WTC11 (cell line): ENCODE measurements around the gene SEC11A. TPM values are rescaled to one million over a fixed set of nuclear protein-coding genes. Genes with fewer than 3 reads are reported as not detected.

Experiments
- ATAC-seq: fragments of 200-7000 bp; cut with Tn5 transposase; 2 replicates; pipeline ENCODE4 v1.10.0; 2021; ENCODE audit warnings: mild to moderate bottlenecking, moderate library complexity
- CTCF ChIA-PET: fragments of 300-600 bp; sonication (Branson Sonifier 250); formaldehyde crosslinking; loops from one replicate; lab custom pipeline; 2021; ENCODE audit warnings: antibody characterized with exemption; lab: Charles Lee
- POLR2A ChIA-PET: fragments of 350-600 bp; sonication (Branson Sonifier 250); formaldehyde crosslinking; loops from one replicate; lab custom pipeline; 2021; ENCODE audit warnings: antibody characterized with exemption; lab: Charles Lee
- DNase-seq: peaks from one replicate; pipeline ENCODE4 v3.0.0; 2021; ENCODE audit warnings: low spot score
- H3K27ac Mint-ChIP-seq: 2 replicates; pipeline ENCODE4 v1.8.0; 2021; ENCODE audit warnings: mixed read lengths
- H3K27me3 Mint-ChIP-seq: 2 replicates; pipeline ENCODE4 v1.8.0; 2021; ENCODE audit warnings: low read depth, mild to moderate bottlenecking, moderate library complexity, mixed read lengths
- H3K36me3 Mint-ChIP-seq: 2 replicates; pipeline ENCODE4 v1.8.0; 2021; ENCODE audit warnings: mixed read lengths
- H3K4me1 Mint-ChIP-seq: 2 replicates; pipeline ENCODE4 v1.8.0; 2022; ENCODE audit warnings: mixed read lengths
- H3K4me3 Mint-ChIP-seq: 2 replicates; pipeline ENCODE4 v1.8.0; 2021; ENCODE audit warnings: mild to moderate bottlenecking, moderate library complexity, mixed read lengths
- H3K9me3 Mint-ChIP-seq: 2 replicates; pipeline ENCODE4 v1.8.0; 2021; ENCODE audit warnings: mixed read lengths
- ATF1 ChIP-seq: sonication (generic); formaldehyde crosslinking; IDR thresholded peaks from 2 replicates; pipeline ENCODE4 v1.8.1; 2023; ENCODE audit warnings: mild to moderate bottlenecking, moderate library complexity, missing genetic modification reagents
- ATF3 ChIP-seq: sonication (generic); formaldehyde crosslinking; conservative IDR thresholded peaks from 2 replicates; pipeline ENCODE4 v1.8.1; 2022; ENCODE audit warnings: mild to moderate bottlenecking, missing genetic modification reagents
- CDX4 ChIP-seq: fragments of 250-450 bp; sonication (Bioruptor Pico); IDR thresholded peaks from 2 replicates; pipeline ENCODE4 v1.9.0; 2021; ENCODE audit warnings: moderate library complexity, mild to moderate bottlenecking, inconsistent platforms, borderline replicate concordance
- CTCF ChIP-seq: fragments of 200-600 bp; IDR thresholded peaks from 2 replicates; pipeline ENCODE4 v1.8.0; 2022; ENCODE audit warnings: antibody characterized with exemption
- E2F1 ChIP-seq: sonication (generic); formaldehyde crosslinking; IDR thresholded peaks from 2 replicates; pipeline ENCODE4 v1.8.0; 2022; ENCODE audit warnings: mild to moderate bottlenecking, missing genetic modification reagents
- E2F4 ChIP-seq: sonication (generic); formaldehyde crosslinking; IDR thresholded peaks from 2 replicates; pipeline ENCODE4 v1.8.1; 2022; ENCODE audit warnings: low read depth, mild to moderate bottlenecking, moderate library complexity, missing genetic modification reagents, borderline replicate concordance
- ETV6 ChIP-seq: sonication (generic); formaldehyde crosslinking; IDR thresholded peaks from 2 replicates; pipeline ENCODE4 v1.8.1; 2022; ENCODE audit warnings: mild to moderate bottlenecking, missing genetic modification reagents
- GABPB1 ChIP-seq: sonication (generic); formaldehyde crosslinking; IDR thresholded peaks from 2 replicates; pipeline ENCODE4 v1.8.1; 2023; ENCODE audit warnings: mild to moderate bottlenecking, missing genetic modification reagents
- GTF2I ChIP-seq: fragments of 250-450 bp; sonication (Bioruptor Pico); conservative IDR thresholded peaks from 2 replicates; pipeline ENCODE4 v1.4.0; 2021; ENCODE audit warnings: mild to moderate bottlenecking
- HMGXB4 ChIP-seq: sonication (generic); formaldehyde crosslinking; IDR thresholded peaks from 2 replicates; pipeline ENCODE4 v1.8.1; 2023; ENCODE audit warnings: mild to moderate bottlenecking, moderate library complexity, missing genetic modification reagents
- NFE2L1 ChIP-seq: sonication (generic); formaldehyde crosslinking; IDR thresholded peaks from 2 replicates; pipeline ENCODE4 v1.8.1; 2023; ENCODE audit warnings: missing genetic modification reagents
- NR1H2 ChIP-seq: sonication (generic); formaldehyde crosslinking; IDR thresholded peaks from 2 replicates; pipeline ENCODE4 v1.9.0; 2021; ENCODE audit warnings: mild to moderate bottlenecking, moderate library complexity, missing genetic modification reagents
- NR3C1 ChIP-seq: sonication (generic); formaldehyde crosslinking; conservative IDR thresholded peaks from 2 replicates; pipeline ENCODE4 v1.8.1; 2023; ENCODE audit warnings: low read depth, mild to moderate bottlenecking, missing genetic modification reagents
- RORB ChIP-seq: fragments of 250-450 bp; sonication (Bioruptor Pico); IDR thresholded peaks from 2 replicates; pipeline ENCODE4 v1.9.0; 2021; ENCODE audit warnings: mild to moderate bottlenecking
- TEAD1 ChIP-seq: sonication (generic); formaldehyde crosslinking; IDR thresholded peaks from 2 replicates; pipeline ENCODE4 v1.8.0; 2022; ENCODE audit warnings: mild to moderate bottlenecking, missing genetic modification reagents
- ZBTB21 ChIP-seq: sonication (generic); formaldehyde crosslinking; IDR thresholded peaks from 2 replicates; pipeline ENCODE4 v1.8.1; 2023; ENCODE audit warnings: mild to moderate bottlenecking, missing genetic modification reagents, borderline replicate concordance
- ZMAT4 ChIP-seq: fragments of 250-450 bp; sonication (Bioruptor Pico); IDR thresholded peaks from 2 replicates; pipeline ENCODE4 v1.9.0; 2021; ENCODE audit warnings: mild to moderate bottlenecking
- ZNF263 ChIP-seq: sonication (generic); formaldehyde crosslinking; IDR thresholded peaks from 2 replicates; pipeline ENCODE4 v1.8.1; 2022; ENCODE audit warnings: low read depth, mild to moderate bottlenecking, moderate library complexity, missing genetic modification reagents
- ZNF532 ChIP-seq: fragments of 250-450 bp; sonication (Bioruptor Pico); IDR thresholded peaks from 2 replicates; pipeline ENCODE4 v1.9.0; 2021; ENCODE audit warnings: mild to moderate bottlenecking, borderline replicate concordance
- total RNA-seq: library from RNA; stranded (reverse); gene quantifications from 3 replicates; pipeline ENCODE4 v1.2.3, GENCODE V29; 2021

SEC11A gene
- total RNA-seq, 1 experiment from 2014 or later: 214 TPM

GRCh38 chr15:84715441-84716035 lies 401 bp downstream of the SEC11A start (continued):
- no peak for TF ChIP-seq RORB (CRISPR knock-in tag)

- Mint-ChIP-seq H3K4me3 (peak overlapping the region; percentile 91), H3K27ac (peak overlapping the region; percentile 97), H3K9me3 (no peaks in the 10 kb centered on the region), H3K27me3 (no peaks in the 10 kb centered on the region), H3K36me3 (peaks cover 12% of the 10 kb centered on the region), H3K4me1 (peaks cover 25% of the 10 kb centered on the region)
- POLR2A ChIA-PET: interaction anchor here (1.1 to 2.4 kb wide), 3 partner anchors 32 to 60 kb away, joined by 3 to 16 read pairs (median 8); partner anchors contain the start of gene WDR73
- DNase-seq (no peak), ATAC-seq (no peak)
- CTCF ChIA-PET: interaction anchor here (2.8 kb wide), 1 partner anchor 103 kb away, joined by 8 read pairs; no protein-coding TSS in a partner anchor
- no peak for TF ChIP-seq ZNF263 (CRISPR knock-in tag)
- no peak for TF ChIP-seq TEAD1
- TF ChIP-seq NR1H2 (CRISPR knock-in tag): no peak
- TF ChIP-seq ATF3 (CRISPR knock-in tag): no peak
- TF ChIP-seq CDX4: no peak
- TF ChIP-seq HMGXB4 (CRISPR knock-in tag): no peak
- TF ChIP-seq E2F4 (CRISPR knock-in tag): no peak
- TF ChIP-seq ETV6 (CRISPR knock-in tag): no peak
These were observed 1.1 kb downstream of the SEC11A start for GRCh38 chr15:84714821-84715220.

- Mint-ChIP-seq H3K27me3 (no peaks in the 10 kb centered on the region), H3K4me3 (peak overlapping the region; percentile 91), H3K9me3 (no peaks in the 10 kb centered on the region), H3K4me1 (peaks cover 25% of the 10 kb centered on the region), H3K27ac (peak overlapping the region; percentile 85), H3K36me3 (peaks cover 12% of the 10 kb centered on the region)
- no peak for DNase-seq
- ATAC-seq: no peak
- POLR2A ChIA-PET: interaction anchor here (1.1 kb wide), 1 partner anchor 33 kb away, joined by 3 read pairs; no protein-coding TSS in a partner anchor
- TF ChIP-seq GTF2I (CRISPR knock-in tag) (no peak), GABPB1 (CRISPR knock-in tag) (no peak), ZNF532 (CRISPR knock-in tag) (no peak), ZMAT4 (no peak), CTCF (no peak), NFE2L1 (CRISPR knock-in tag) (no peak), NR3C1 (CRISPR knock-in tag) (no peak), ATF1 (CRISPR knock-in tag) (no peak), ZBTB21 (CRISPR knock-in tag) (no peak), E2F1 (no peak)
- CTCF ChIA-PET: interaction anchor here (0.6 kb wide), 1 partner anchor 9 kb away, joined by 3 read pairs; no protein-coding TSS in a partner anchor
These were observed 1.6 kb downstream of the SEC11A start for GRCh38 chr15:84714372-84714771.
